ENCODE results near the gene ARHGEF19.

DNA sequence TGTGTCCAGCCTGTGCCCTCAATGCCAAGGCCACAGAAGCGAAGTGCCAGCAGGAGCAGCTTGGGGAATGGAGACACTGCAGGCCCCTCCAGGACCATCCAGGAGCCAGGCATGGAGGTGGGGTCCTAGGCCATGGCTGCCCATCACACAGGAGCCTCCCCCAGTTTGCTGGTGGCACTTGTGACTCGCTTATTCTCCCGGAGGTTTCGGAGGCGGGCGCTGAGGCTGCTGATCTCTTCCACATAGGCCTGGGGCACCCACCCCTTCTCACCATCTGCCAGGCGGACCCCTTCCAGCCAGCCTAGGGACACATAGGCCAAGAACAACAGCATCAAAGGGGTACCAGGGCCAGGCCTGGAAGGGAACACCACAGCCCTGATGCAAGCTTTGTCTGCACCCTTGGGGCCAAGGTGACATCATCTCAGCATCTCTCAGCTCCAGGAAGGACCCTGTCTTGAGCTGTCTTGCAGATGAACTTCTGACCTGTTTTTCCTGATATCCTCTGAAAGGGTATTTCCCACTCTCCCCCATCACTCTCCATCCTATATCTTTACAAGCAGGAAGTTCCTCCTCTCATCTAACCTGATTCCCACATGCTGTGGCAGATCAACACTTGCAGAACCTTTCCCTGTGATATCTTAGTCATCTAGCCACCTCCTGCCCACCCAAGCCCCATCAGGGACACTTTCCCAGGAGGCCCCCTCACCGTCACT lies 13.9 kb downstream of the ARHGEF19 start:
- TF ChIP-seq, protein P1, sequence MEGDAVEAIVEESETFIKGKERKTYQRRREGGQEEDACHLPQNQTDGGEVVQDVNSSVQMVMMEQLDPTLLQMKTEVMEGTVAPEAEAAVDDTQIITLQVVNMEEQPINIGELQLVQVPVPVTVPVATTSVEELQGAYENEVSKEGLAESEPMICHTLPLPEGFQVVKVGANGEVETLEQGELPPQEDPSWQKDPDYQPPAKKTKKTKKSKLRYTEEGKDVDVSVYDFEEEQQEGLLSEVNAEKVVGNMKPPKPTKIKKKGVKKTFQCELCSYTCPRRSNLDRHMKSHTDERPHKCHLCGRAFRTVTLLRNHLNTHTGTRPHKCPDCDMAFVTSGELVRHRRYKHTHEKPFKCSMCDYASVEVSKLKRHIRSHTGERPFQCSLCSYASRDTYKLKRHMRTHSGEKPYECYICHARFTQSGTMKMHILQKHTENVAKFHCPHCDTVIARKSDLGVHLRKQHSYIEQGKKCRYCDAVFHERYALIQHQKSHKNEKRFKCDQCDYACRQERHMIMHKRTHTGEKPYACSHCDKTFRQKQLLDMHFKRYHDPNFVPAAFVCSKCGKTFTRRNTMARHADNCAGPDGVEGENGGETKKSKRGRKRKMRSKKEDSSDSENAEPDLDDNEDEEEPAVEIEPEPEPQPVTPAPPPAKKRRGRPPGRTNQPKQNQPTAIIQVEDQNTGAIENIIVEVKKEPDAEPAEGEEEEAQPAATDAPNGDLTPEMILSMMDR (IDR thresholded peaks at IDR 0.05 in 8 of 11, conservative IDR thresholded peaks at IDR 0.05 in 3 of 11): no peak
- no peak for TF ChIP-seq POLR2AphosphoS5 (IDR thresholded peaks at IDR 0.05)

Measured in spleen (tissue), 7 donors.